Mesenchymal stem cell (in vitro differentiated cells and primary cell): ENCODE data around the gene SRP68.
A peak's percentile ranks its signal among the peaks of the same experiment; 100 is the strongest.

Experiments used
- DNase-seq: peaks from one replicate; pipeline ENCODE4 v3.0.0-alpha.2; 2013
- H2AFZ ChIP-seq: one replicate; pipeline ENCODE4 v1.6.1; 2013; ENCODE audit warnings: low read depth, mild to moderate bottlenecking, control low read depth, inconsistent platforms, low read length, moderate library complexity
- H2AK5ac ChIP-seq: 2 replicates; pipeline ENCODE4 v1.6.1; 2013; ENCODE audit warnings: low read length, moderate library complexity, mild to moderate bottlenecking, inconsistent platforms; ENCODE audit not compliant: severe bottlenecking
- H2BK120ac ChIP-seq: one replicate; pipeline ENCODE4 v1.6.1; 2013; ENCODE audit warnings: low read depth, mild to moderate bottlenecking, inconsistent platforms, low read length, moderate library complexity
- H2BK12ac ChIP-seq, 2 experiments: one replicate each; pipeline ENCODE4 v1.6.1; 2013; ENCODE audit warnings: inconsistent platforms in 2 of 2, low read length in 2 of 2, mild to moderate bottlenecking in 2 of 2, moderate library complexity in 2 of 2, control low read depth in 1 of 2
- H2BK15ac ChIP-seq: one replicate; pipeline ENCODE4 v1.6.1; 2013; ENCODE audit warnings: mild to moderate bottlenecking, low read depth, inconsistent platforms; ENCODE audit not compliant: poor library complexity, severe bottlenecking
- H2BK5ac ChIP-seq: 2 replicates; pipeline ENCODE4 v1.6.1; 2013; ENCODE audit warnings: low read depth, mild to moderate bottlenecking, low read length, control low read depth, inconsistent platforms; ENCODE audit not compliant: poor library complexity, severe bottlenecking
- H3K14ac ChIP-seq, 2 experiments: one replicate each; pipeline ENCODE4 v1.6.1; 2013; ENCODE audit warnings: inconsistent platforms in 2 of 2, low read length in 2 of 2, control low read depth in 1 of 2, mild to moderate bottlenecking in 1 of 2, moderate library complexity in 1 of 2
- H3K18ac ChIP-seq, 2 experiments: one replicate each; pipeline ENCODE4 v1.6.1; 2013; ENCODE audit warnings: inconsistent platforms in 2 of 2, low read length in 2 of 2, control low read depth in 1 of 2, low read depth in 1 of 2, mild to moderate bottlenecking in 1 of 2
- H3K23ac ChIP-seq, 2 experiments: one replicate each; pipeline ENCODE4 v1.6.1; 2013; ENCODE audit warnings: inconsistent platforms in 2 of 2, low read length in 2 of 2, mild to moderate bottlenecking in 2 of 2, moderate library complexity in 2 of 2, control low read depth in 1 of 2
- H3K27ac ChIP-seq: 2 replicates; pipeline ENCODE4 v1.5.1; 2013; ENCODE audit warnings: mild to moderate bottlenecking, moderate library complexity, low read length, control low read depth, inconsistent platforms; ENCODE audit not compliant: poor library complexity, severe bottlenecking
- H3K27me3 ChIP-seq, 2 experiments: 2 replicates each; pipeline versions ENCODE4 v1.6.1 to v1.7.0; 2013; ENCODE audit warnings: low read length in 2 of 2, mild to moderate bottlenecking in 2 of 2, moderate library complexity in 2 of 2, control low read depth in 1 of 2, inconsistent platforms in 1 of 2; ENCODE audit not compliant: control insufficient read depth in 1 of 2, insufficient read depth in 1 of 2
- H3K36me3 ChIP-seq, 2 experiments: 2 replicates each; pipeline versions ENCODE4 v1.6.1 to v1.7.0; 2013; ENCODE audit warnings: low read length in 2 of 2, control low read depth in 1 of 2, inconsistent platforms in 1 of 2, low read depth in 1 of 2, mild to moderate bottlenecking in 1 of 2; ENCODE audit not compliant: insufficient read depth in 2 of 2, control insufficient read depth in 1 of 2
- H3K4ac ChIP-seq, 2 experiments: one replicate each; pipeline ENCODE4 v1.6.1; 2013; ENCODE audit warnings: inconsistent platforms in 2 of 2, low read length in 2 of 2, mild to moderate bottlenecking in 2 of 2, moderate library complexity in 2 of 2, control low read depth in 1 of 2, low read depth in 1 of 2
- H3K4me1 ChIP-seq: 2 replicates; pipeline ENCODE4 v1.6.1; 2013; ENCODE audit warnings: low read depth, low read length, control low read depth; ENCODE audit not compliant: control insufficient read depth, insufficient read depth
- H3K4me2 ChIP-seq: 2 replicates; pipeline ENCODE4 v1.6.1; 2013; ENCODE audit warnings: low read length, mild to moderate bottlenecking, inconsistent platforms; ENCODE audit not compliant: poor library complexity, severe bottlenecking
- H3K4me3 ChIP-seq, 2 experiments: 2 replicates each; pipeline versions ENCODE4 v1.5.1 to v1.7.0; 2013; ENCODE audit warnings: low read length in 2 of 2, mild to moderate bottlenecking in 2 of 2, control low read depth in 1 of 2, low read depth in 1 of 2; ENCODE audit not compliant: insufficient read depth in 1 of 2
- H3K79me1 ChIP-seq: replicated peaks from 2 replicates; pipeline ENCODE4 v1.6.1; 2013; ENCODE audit warnings: mild to moderate bottlenecking, control low read depth, low read length, inconsistent platforms; ENCODE audit not compliant: poor library complexity, severe bottlenecking
- H3K9ac ChIP-seq: 2 replicates; pipeline ENCODE4 v1.7.0; 2013; ENCODE audit warnings: mild to moderate bottlenecking, low read length, moderate library complexity
- H3K9me3 ChIP-seq: 2 replicates; pipeline ENCODE4 v1.7.0; 2013; ENCODE audit warnings: mild to moderate bottlenecking, low read length; ENCODE audit not compliant: control insufficient read depth
- H4K8ac ChIP-seq: one replicate; pipeline ENCODE4 v1.6.1; 2013; ENCODE audit warnings: inconsistent platforms, mild to moderate bottlenecking, low read length, moderate library complexity
- H4K91ac ChIP-seq: one replicate; pipeline ENCODE4 v1.6.1; 2013; ENCODE audit warnings: mild to moderate bottlenecking, low read length, inconsistent platforms
- WGBS: methylation state at CpG from one replicate; pipeline ENCODE4 v1.1.7; 2013; ENCODE audit warnings: mixed read lengths; 5-methylcytosine and 5-hydroxymethylcytosine counted together

The SRP68 gene

DNA sequence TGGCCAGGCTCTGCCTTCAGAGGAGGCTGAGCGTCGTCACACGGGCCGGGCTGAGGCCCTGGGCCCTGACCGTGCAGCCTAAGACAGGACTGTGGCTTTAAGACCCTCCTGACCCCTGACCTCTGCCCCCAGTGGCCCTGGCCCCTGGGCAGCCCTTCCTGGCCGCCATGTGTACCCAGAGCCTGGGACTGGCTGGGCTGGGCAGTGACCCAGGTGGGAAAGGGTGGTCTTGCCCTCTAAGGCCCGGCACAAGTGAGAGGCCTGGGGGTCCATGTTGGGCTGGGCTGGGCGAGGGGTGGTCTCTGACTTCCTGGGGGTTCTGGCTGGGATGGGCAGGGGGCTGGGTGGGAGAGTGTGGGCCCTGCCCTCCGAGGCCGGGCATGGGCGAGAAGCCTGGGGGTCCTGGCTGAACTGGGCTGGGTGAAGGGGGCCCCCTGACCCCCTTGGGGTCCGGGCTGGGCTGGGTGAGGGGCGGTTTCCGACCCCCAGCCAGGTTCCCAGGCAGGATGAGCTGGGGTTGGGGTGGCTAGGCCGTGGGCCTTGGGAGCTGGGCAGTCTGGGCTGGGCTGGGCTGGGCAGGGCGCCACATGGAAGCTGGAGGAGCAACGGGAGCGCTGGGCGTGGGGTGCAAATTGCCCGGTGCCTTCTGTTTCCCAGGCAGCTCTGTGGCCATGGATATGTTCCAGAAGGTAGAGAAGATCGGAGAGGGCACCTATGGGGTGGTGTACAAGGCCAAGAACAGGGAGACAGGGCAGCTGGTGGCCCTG is 71.4 kb downstream of the SRP68 start, which contains the start of gene CDK3:
Gene CDK3, plus strand, starts transcription at position 101 of the 767 bp plus-strand sequence. Its CDS starts 571 bp downstream, at position 672.
- Histone ChIP-seq H3K4me3 (no peak within 1 kb of the TSS), H3K4me2 (no peak within 1 kb of the TSS), H2BK120ac (no peak within 1 kb of the TSS), H3K23ac (no peak within 1 kb of the TSS), H3K4me1 (peaks cover 21% of the 10 kb centered on the region), H3K14ac (no peak within 1 kb of the TSS), H3K4ac (no peak within 1 kb of the TSS), H3K9me3 (no peaks in the 10 kb centered on the region), H3K18ac (no peak within 1 kb of the TSS), H4K91ac (no peak within 1 kb of the TSS), H3K36me3 (peaks cover 5 to 45% of the 10 kb centered on the region in 2 experiments), H2BK5ac (no peak within 1 kb of the TSS), H2AK5ac (peak within 1 kb of the TSS; percentile 27), H4K8ac (no peak within 1 kb of the TSS), H2AFZ (no peak within 1 kb of the TSS), H2BK12ac (no peak within 1 kb of the TSS), H3K27me3 (no peaks in the 10 kb centered on the region), H3K9ac (no peak within 1 kb of the TSS), H3K27ac (no peak within 1 kb of the TSS), H3K79me1 (peaks cover 2% of the 10 kb centered on the region), H2BK15ac (no peak within 1 kb of the TSS)
- 88% methylated on average over 21 of the region's 21 CpGs for WGBS
- no peak for DNase-seq

DNA sequence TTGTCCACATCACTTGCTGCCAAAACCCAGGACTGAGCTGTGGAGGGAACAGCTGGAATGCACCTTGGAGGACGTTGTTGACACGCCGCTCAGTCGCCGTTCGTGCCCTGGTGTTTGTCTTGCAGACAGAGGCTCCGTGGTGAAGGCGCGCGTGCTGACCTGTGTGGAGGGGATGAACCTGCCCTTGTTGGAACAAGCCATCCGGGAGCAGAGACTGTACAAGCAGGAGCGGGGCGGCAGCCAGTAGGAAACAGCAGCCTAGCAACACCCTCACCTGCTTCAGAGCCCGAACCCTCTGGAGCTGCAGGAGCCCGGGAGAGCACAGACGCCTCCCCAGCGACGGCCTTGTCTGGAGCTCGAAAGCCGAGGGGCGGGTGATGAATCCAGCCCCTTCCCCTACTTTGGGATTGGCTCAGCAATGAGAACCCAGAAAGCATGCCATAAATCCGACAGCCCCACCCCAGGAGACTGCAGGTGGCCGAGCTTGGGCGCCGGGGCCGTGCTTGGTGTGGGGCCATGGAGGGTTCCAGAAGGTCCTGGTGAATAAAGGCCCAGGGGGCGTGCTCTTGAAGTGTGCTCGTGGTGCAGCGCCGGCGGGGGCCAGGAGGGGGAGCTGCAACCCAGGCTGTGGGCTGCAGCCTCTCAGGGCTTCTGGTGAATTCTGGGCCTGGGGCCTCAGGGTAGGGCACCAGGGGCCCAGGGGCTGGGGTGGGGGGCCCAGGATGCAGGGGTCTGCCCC is 72.1 kb downstream of the SRP68 start:
- Histone ChIP-seq H3K4me1 (peaks cover 17% of the 10 kb centered on the region), H2BK120ac (no peak overlapping the region)
- 76% methylated on average over 31 of the region's 31 CpGs for WGBS

DNA sequence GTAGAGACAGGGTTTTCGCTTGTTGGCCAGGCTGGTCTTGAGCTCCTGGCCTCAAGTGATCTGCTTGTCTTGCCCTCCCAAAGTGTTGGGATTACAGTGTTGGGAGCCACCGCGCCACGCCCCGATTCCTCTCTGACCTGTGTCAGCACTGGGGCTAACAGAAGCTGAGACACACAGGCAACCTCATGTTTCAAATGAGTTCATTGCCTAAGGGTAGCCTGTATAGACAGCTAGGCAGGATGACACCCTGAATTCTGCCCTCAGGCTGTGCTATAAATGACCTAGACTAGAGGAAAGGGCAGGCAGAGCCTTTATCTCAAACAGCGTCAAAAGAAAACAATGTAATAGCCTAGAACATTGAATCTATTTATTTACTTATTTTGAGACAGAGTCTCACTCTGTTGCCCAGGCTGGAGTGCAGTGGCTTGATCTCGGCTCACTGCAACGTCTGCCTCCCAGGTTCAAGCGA is 74.0 kb downstream of the SRP68 start:
- peaks cover 7% of the 10 kb centered on the region for H3K4me1 ChIP-seq
- H3K9me3 ChIP-seq = no peaks in the 10 kb centered on the region
- no peak overlapping the region for H2AK5ac ChIP-seq
- no peak overlapping the region for H2BK5ac ChIP-seq
- 96% methylated on average over 8 of the region's 9 CpGs for WGBS
- no peak for DNase-seq
- H4K8ac ChIP-seq = no peak overlapping the region
- no peak overlapping the region for H3K23ac ChIP-seq
- H3K4me2 ChIP-seq = no peak overlapping the region
- no peak overlapping the region for H3K27ac ChIP-seq
- H3K79me1 ChIP-seq = peaks cover 2% of the 10 kb centered on the region
- no peaks in the 10 kb centered on the region for H3K27me3 ChIP-seq
- peaks cover 7 to 48% of the 10 kb centered on the region in 2 experiments for H3K36me3 ChIP-seq
- H4K91ac ChIP-seq = no peak overlapping the region
- no peak overlapping the region for H2AFZ ChIP-seq
- H3K9ac ChIP-seq = no peak overlapping the region
- no peak overlapping the region for H2BK120ac ChIP-seq
- no peak overlapping the region for H3K4me3 ChIP-seq
- H2BK15ac ChIP-seq = no peak overlapping the region
- no peak overlapping the region for H3K4ac ChIP-seq
- no peak overlapping the region for H3K18ac ChIP-seq
- no peak overlapping the region for H2BK12ac ChIP-seq
- H3K14ac ChIP-seq = no peak overlapping the region

More for the DNA sequence above, 72.1 kb downstream of the SRP68 start:
- Histone ChIP-seq H2BK15ac (no peak overlapping the region), H3K27me3 (no peaks in the 10 kb centered on the region), H2AFZ (no peak overlapping the region), H2BK5ac (no peak overlapping the region), H3K36me3 (peaks cover 5 to 48% of the 10 kb centered on the region in 2 experiments), H3K9ac (no peak overlapping the region), H3K23ac (no peak overlapping the region), H3K79me1 (peaks cover 2% of the 10 kb centered on the region), H3K4me3 (no peak overlapping the region), H4K8ac (no peak overlapping the region), H3K9me3 (no peaks in the 10 kb centered on the region), H2BK12ac (no peak overlapping the region), H2AK5ac (no peak overlapping the region), H4K91ac (no peak overlapping the region), H3K4ac (no peak overlapping the region), H3K18ac (no peak overlapping the region), H3K27ac (no peak overlapping the region), H3K14ac (no peak overlapping the region), H3K4me2 (no peak overlapping the region)
- peak; percentile 34 for DNase-seq
